Stomach (tissue), 4 donors: Measurements from ENCODE around the gene OXA1L.
"Not testable (repeated sequence)": the region's sequence is repeated elsewhere in the genome, so short reads cannot be mapped to it uniquely, and the experiment has no call there.

Source experiments
- CTCF ChIP-seq, 7 experiments: fragments of 450-650 bp in 4 of 7; fragments of 200-600 bp in 3 of 7; sonication (generic) in 3 of 7; IDR thresholded peaks; one replicate each; pipeline ENCODE4 v1.5.1; 2016 to 2019; ENCODE audit warnings: antibody characterized with exemption in 7 of 7, control low read depth in 2 of 7, mild to moderate bottlenecking in 1 of 7
- EP300 ChIP-seq: sonication (generic); formaldehyde crosslinking; IDR thresholded peaks from one replicate; pipeline ENCODE4 v1.6.1; 2017; ENCODE audit warnings: antibody characterized with exemption
- POLR2A ChIP-seq, 4 donors: fragments of 450-650 bp; IDR thresholded peaks; one replicate each; pipeline ENCODE4 v1.6.1; 2016; ENCODE audit warnings: antibody characterized with exemption in 4 of 4, control low read depth in 2 of 4, mild to moderate bottlenecking in 1 of 4, moderate library complexity in 1 of 4
- POLR2AphosphoS5 ChIP-seq, 3 donors: sonication (generic); formaldehyde crosslinking; IDR thresholded peaks; one replicate each; pipeline ENCODE4 v1.6.1; 2016; ENCODE audit warnings: antibody characterized with exemption in 3 of 3

GRCh38 chr14:22725374-22725773 lies 41.1 kb upstream of the OXA1L start:
- not testable (repeated sequence) for TF ChIP-seq CTCF (IDR thresholded peaks at IDR 0.05); EP300; POLR2A (IDR thresholded peaks at IDR 0.05); POLR2AphosphoS5 (IDR thresholded peaks at IDR 0.05)
